Loucy (cell line): ENCODE results near the gene TRDMT1.

Experiments
- CTCF ChIP-seq: fragments of 200-600 bp; sonication (generic); conservative IDR thresholded peaks from 2 replicates; pipeline ENCODE4 v1.5.1; 2014; ENCODE audit warnings: mild to moderate bottlenecking, antibody characterized with exemption, low read length
- EZH2phosphoT487 ChIP-seq: fragments of 200-600 bp; IDR thresholded peaks from 2 replicates; pipeline ENCODE4 v1.6.1; 2018; ENCODE audit warnings: antibody characterized with exemption, mild to moderate bottlenecking, moderate library complexity, borderline replicate concordance

GRCh38 chr10:17122052-17122451 lies 79.4 kb downstream of the TRDMT1 start:
- no peak for TF ChIP-seq CTCF
- no peak for TF ChIP-seq EZH2phosphoT487
